AG09319 (cell line): ENCODE measurements around the gene PCBD2.

Experiments used
- DNase-seq: peaks from one replicate; pipeline ENCODE4 v3.0.0-alpha.2; 2010; ENCODE audit warnings: low read depth; ENCODE audit errors: extremely low read depth
- CTCF ChIP-seq: IDR thresholded peaks from 2 replicates; pipeline ENCODE4 v1.5.1; 2011; ENCODE audit warnings: low read depth, mild to moderate bottlenecking, inconsistent platforms, low read length, moderate library complexity

PCBD2 gene

GRCh38 chr5:134913254-134913653 lies 8.3 kb downstream of the PCBD2 start:
- no peak for DNase-seq
- no peak for TF ChIP-seq CTCF

GRCh38 chr5:134913795-134914194 lies 8.9 kb downstream of the PCBD2 start:
- TF ChIP-seq CTCF, result no peak
- DNase-seq, result no peak

GRCh38 chr5:134917070-134917815 lies 12.3 kb downstream of the PCBD2 start:
- TF ChIP-seq CTCF, result peak; percentile 1; the same call in 1 of the 2 replicates
- DNase-seq, result no peak

- no peak for DNase-seq
- no peak for TF ChIP-seq CTCF
Measured at GRCh38 chr5:134918861-134919260, 13.9 kb downstream of the PCBD2 start.

GRCh38 chr5:134920848-134921575 lies 16.1 kb downstream of the PCBD2 start:
- no peak for TF ChIP-seq CTCF
- no peak for DNase-seq

GRCh38 chr5:134932508-134932907 lies 27.6 kb downstream of the PCBD2 start:
- no peak for TF ChIP-seq CTCF

GRCh38 chr5:134934202-134934601 lies 29.3 kb downstream of the PCBD2 start:
- no peak for DNase-seq

More at GRCh38 chr5:134932508-134932907, 27.6 kb downstream of the PCBD2 start:
- DNase-seq, result no peak

More at GRCh38 chr5:134934202-134934601, 29.3 kb downstream of the PCBD2 start:
- no peak for TF ChIP-seq CTCF
